Measurements from ENCODE around the gene ERGIC3.

ERGIC3 gene

DNA sequence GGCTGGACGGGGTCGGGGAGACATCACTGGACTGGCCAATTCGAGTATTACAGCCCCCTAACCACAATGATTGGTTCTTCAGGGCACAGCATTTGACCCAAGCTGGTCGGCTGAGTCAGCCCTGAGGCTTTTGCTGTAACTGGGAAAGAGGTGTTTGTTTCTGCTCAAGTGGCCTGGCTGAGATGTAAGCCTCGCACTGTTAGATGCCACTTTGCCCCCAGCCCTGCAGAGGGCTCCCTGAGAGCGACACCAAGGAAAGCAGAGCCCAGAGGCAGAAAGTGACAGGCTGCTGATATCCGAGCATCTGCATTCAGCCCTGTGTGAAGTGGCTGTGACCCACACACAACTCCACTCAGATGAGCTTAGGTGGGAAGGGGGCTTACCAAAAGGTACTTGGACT lies 19.4 kb downstream of the ERGIC3 start:
- no peak for DNase-seq (ENCODE audit: low spot score)

DNA sequence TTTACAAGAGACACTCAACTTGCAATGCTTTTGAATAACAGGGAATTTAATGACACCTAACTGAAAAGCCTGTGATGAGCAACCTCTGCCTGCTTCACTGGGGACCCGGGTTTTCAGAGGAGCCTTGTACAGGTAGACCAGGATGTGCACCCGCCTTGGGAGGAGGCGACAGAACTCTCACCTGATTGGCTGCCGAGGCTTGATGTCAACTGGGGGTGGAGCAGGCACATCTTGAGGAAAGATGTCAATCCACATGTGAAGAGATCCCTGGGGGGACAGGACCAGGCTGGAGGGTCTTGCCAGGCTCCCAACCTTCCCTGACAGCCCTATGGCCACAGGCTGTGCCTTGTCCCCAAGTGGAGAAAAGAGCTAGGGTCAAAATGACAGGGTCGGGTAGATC lies 19.8 kb downstream of the ERGIC3 start:
- no peak for DNase-seq (ENCODE audit: low spot score)

DNA sequence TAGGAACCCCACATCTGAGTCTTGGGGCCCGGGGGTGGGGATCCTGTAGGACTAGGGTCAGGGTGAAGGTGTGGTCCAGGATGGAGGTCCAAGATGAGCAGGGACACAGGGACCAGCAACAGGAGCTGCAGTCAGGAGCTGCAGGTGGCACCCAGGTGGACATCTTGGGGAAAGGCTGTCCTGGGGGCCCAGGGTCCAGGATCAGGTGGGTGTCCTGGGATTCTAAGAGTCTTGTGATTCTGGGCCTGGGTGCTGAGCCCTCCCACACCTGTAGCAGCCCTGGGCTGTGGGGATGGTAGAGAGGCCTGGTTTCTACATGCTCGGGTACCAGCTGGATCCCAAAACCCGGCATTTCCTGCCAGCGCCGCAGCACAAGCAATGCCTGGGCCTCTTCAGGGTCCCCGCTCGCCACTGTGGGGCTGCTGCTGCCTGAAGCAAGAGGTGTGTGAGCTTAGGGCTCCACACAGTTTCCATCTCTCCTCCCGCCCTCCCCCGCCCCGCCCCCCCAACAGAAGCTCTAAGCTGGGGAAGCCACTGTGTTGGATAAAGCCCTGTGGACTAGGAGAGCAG lies 20.7 kb downstream of the ERGIC3 start:
- DNase-seq (ENCODE audit: low spot score): no peak

DNA sequence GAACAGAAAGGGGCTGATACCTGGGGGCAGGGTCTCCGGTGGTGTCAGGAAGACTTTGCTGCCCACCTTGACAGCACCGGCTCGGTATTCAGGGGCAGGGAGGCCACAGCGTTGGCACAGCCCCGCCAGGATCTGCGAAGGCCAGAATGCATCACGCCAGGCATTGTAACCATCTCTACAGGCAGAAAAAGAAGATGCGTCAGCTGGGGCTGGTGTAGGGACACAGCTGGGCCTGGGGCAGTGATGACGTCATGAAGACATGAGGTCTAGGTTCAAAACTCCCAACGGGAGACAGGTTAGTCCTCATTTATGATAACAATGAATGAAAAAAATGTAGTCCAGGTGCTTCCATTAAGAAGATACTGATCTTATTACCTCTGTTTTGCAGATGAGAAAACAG lies 22.0 kb downstream of the ERGIC3 start:
- no peak for DNase-seq (ENCODE audit: low spot score)

DNA sequence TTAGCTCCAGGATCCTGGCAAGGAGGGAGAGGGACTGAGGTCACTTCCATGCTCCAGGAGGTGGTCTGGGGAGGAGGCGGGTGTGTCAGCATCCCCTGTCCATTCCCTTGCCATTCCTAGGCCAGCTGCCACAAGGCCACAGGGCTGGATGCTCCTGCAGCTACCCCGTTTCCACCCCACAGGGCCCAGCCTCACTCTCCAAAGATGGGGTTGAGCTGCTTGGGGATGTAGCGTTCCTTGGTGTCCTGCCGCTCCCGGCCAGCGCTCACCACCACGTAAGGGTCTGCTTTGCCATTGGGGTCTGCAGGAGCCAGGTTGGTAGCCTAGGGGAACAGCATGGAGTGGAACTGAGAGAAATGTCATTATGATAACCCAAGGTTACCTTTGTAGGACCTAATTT lies 23.0 kb downstream of the ERGIC3 start:
- DNase-seq (ENCODE audit: low spot score): no peak

DNA sequence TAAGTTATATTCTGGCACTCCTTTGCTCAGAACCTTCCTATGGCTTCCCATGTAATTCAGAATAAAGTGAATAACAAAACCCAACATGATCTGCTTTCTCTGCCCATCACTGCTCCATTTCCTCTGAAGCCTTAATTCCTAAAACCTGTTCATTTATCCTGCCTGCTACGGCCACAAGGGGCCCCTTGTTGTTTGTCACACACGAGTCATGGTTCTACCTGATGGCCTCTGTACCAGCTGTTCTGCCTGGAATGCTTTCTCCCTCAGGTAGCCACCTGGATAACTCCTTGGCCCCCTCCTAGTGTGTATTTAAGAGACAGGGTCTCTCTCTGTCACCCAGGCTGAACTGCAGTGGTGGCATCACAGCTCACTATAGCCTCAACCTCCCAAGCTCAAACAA lies 26.8 kb downstream of the ERGIC3 start:
- no peak for DNase-seq (ENCODE audit: low spot score)

DNA sequence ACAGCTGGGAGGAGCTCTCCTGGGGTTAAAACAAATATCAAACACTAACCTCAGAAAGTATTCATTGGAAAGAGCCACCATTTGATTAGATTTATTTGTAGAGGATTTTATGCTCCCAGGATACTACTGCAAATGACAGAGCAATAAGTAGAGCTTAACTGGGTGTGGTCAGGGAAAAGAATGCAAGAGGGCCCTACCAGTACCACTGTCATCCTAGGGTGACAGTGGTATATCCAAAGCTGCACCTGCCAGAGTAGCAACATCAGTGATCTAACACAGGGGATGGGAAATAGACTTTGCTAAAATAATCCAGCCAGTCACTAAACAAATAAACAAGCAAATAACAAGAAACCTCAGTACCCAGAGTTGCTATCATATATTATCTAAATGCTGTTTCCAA lies 29.7 kb downstream of the ERGIC3 start:
- no peak for DNase-seq (ENCODE audit: low spot score)

DNA sequence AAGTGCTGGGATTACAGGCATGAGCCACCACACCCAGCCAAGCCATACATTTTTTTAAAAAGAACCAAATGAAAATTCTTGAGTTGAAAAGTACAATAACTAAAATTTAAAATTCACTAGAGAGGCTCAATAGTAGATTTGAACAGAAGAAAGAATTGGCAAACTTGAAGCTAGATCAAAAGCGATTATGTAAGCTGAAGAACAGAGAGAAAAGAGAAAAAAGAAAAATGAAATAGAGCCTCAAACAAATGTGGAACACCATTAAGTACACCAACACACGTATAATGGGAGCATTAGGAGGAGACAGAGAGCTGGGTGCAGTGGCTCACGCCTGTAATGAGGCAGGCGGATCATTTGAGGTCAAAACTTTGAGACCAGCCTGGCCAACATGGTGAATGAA lies 31.0 kb downstream of the ERGIC3 start:
- DNase-seq (ENCODE audit: low spot score): no peak

DNA sequence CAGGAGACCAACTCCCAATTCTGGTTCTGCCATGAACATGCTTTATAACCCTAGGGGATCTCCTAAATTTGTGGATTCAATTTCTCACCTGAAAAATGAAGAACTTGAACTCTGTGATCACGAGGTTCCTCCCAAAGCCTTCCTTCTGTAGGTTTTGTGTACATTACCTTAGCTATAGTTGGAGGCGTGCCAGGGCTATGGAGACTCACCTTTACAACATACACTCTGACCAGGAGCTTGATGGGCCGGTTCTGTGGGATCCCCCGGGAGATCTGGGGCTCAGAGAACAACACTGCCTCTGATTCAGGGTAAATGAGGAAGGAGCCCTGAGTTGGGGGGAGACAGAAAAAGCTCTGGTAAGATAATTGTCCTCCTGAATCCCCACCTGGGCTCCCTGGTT lies 34.1 kb downstream of the ERGIC3 start:
- no peak for DNase-seq (ENCODE audit: low spot score)

DNA sequence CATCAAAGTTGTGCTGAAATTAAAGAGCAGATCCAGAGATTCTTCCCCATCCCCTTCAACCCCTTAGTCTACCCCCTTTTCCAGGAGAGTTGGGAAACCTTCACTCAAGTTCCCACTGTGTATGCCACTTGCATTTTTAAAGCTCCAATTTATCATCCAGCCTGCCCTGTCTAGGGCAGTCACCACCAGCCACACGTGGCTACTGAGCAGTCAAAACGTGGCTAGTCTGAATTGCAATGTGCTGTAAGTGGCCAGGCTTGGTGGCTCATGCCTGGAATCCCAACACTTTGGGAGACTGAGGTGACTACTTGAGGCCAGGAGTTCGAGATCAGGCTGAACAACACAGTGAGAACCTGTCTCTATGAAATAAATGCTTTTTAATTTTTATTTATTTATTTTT lies 34.9 kb downstream of the ERGIC3 start:
- DNase-seq (ENCODE audit: low spot score): no peak

DNA sequence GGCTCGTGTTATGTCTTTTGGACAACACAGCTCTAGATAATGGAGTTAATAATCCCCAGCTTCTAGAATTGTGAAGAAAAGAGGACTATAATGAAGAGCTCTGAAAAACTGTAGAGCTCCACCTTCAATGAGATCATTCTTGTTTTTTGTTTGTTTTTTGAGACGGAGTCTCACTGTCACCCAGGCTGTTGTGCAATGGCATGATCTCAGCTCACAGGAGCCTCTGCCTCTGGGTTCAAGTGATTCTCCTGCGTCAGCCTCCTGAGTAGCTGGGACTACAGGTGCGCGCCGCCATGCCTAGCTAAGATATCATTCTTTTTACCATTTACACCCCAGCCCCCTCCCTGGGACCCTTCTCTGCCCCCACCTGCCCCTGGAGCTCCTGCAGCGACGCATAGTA lies 36.6 kb downstream of the ERGIC3 start:
- DNase-seq (ENCODE audit: low spot score): no peak

DNA sequence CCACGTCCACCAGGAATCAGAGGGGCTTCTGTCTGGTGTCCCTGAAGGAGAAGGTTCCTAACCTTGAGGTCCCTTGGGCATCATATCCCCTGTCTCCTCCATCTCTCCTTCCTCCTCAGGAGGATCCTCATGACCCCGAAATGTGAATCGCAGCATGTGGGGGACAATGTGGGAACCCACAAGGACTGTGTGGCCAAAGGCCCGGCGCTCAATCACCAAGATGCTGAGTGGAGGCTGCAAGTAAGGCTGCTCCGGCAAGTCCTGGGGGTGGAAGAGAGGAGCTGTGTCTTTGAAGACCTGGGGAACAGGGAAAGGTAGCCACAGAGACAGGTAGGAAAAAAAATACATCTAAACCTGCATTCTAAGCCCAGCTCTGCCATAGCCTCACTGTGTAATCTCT lies 37.3 kb downstream of the ERGIC3 start:
- no peak for DNase-seq (ENCODE audit: low spot score)

DNA sequence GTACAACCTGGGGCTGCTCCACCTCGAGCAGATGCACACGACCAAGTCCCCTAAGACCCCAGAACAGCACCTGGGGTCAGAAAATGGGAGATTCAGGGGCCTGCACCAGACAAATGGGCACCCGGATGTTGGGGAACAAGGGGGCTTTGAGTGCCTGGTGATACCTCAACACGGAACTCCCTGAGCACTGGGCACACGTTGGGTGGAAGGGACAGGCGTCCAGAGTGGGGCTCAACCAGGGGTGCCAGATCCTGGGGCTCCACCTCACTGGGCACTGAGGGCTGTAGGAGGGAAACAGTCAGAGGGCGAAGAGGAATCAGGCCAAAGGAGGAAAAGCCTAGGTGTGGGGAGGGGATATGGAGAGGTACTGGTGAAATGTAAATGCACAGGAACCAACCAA lies 40.3 kb downstream of the ERGIC3 start:
- no peak for DNase-seq (ENCODE audit: low spot score)

DNA sequence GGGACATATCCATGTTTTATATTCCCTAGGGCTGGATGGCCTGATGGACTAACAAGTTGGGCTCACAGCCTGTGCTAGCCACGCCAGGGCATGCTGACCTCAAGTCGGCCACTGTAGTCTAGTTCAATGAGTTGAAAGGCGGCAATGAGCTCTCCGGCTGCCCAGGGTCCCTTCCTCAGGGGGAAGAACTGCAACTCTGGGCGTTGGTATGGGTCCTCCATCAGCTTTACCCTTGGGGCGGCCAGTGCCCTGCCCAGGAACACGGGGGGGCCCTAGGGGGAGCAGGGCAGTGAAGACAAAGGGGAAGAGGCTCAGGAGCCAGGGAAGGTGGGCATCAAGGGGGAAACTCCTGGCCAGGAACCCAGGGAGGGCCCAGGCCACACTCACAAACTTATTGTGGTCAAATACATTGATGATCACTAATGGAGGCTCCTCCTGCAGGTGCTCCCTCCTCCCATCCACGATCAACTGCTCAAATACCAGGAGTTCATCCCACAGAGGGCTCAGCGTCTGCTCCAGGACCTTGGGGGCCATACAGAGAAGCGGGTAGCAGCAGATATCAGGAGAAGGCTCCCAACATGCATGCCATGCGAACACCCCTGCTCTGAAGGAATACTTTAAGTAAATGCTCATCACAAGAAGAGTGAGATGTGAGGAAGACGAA lies 41.0 kb downstream of the ERGIC3 start:
- DNase-seq (ENCODE audit: low spot score): no peak

DNA sequence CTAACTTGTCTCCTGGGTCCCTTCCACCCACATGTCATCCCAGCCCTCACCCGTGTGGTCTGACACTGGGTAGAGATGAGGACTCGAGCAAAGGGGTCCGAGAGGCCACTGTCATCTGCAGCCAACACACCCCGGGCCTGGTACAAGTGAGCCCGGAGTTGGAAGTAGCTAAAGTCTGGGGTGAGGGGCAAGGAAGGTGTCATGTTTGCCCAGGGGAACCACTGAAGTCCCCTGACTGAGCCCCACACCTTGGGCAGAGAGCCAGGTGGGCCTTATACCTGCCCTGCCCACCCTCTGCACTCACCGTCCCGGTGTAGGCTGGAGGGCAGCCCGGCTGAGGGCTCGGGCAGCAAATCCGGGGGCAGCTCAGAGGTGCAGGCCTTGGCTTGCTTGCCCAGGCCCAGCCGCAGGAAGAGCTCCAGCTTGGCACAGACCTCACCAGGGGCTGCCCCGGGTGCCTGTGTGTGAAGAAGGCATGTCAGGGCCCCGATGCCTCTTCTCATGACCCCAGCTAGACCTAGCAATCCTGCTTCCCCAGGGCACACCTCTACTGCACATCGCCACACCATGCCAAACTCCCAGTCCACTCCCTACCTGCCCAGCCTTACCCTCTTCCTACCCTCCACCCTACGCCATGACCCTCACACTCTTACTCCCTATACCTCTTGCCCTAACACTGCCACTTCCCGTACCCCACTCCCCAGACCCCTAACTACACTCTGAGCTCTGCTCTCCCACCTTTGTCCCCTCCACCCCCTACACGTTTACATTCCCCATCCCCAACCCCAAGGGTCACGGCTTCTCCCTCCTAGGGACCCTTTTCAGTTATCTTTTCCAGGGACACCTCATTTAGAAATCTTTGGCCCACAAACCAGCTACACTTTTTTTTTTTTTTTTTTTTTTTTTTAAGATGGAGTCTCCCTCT lies 42.0 kb downstream of the ERGIC3 start:
- no peak for DNase-seq (ENCODE audit: low spot score)

DNA sequence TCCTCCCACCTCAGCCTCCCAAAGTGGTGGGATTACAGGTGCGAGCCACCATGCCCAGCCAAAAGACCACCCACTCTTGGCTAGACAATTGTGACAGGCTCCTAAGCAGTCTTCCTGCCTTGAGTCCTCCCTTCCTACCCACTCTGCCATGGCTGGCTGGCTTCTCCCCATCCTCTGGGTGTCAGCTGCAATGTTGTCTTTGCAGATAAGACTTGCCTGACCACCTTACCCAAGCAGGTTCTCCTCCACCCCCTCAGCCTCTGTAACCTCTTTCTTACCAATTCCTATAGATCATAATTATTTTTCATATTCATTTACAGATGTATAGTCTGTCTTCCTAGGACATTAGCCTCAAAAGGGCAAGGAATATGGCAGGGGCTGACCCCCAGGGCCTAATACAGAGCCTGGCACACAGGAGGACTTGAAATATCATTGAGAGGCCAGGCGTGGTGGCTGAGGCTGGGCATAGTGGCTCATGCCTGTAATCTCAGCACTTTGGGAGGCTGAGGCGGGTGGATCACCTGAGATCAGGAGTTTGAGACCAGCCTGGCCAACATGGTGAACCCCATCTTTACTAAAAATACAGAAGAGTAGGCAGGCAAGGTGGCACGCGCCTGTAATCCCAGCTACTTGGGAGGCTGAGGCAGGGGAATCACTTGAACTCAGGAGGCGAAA lies 45.0 kb downstream of the ERGIC3 start:
- no peak for DNase-seq (ENCODE audit: low spot score)

DNA sequence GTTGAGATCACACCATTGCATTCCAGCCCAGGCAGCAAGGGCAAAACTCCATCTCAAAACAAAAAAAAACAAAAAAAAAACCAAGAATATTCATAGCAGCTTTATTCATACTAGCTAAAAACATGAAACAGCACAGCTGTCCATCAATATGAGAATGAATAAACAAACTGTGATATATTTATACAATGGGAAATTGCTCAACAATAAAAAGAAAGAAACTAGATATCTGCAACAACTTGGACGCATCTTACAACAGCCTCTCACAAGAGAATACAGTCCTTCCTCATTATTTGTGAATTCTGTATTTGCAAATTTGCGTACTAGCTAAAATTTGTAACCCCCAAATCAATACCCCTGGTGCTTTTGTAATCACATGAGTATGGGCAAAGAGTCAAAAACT lies 45.6 kb downstream of the ERGIC3 start:
- no peak for DNase-seq (ENCODE audit: low spot score)

DNA sequence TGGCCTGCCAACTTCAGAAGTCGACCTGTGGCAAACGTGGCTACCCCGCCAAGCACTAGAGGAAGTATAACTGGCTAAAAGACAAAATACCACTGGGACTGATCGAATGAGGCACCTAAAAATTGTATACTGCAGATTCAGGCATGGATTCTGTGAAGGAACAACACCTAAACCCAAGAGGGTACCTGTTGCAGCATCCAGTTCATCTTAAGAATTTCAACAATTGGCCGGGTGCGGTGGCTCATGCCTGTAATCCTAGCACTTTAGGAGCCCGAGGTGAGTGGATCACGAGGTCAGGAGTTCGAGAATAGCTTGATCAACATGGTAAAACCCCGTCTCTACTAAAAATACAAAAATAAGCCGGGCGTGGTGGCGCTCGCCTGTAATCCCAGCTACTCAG lies 46.5 kb downstream of the ERGIC3 start:
- no peak for DNase-seq (ENCODE audit: low spot score)

DNA sequence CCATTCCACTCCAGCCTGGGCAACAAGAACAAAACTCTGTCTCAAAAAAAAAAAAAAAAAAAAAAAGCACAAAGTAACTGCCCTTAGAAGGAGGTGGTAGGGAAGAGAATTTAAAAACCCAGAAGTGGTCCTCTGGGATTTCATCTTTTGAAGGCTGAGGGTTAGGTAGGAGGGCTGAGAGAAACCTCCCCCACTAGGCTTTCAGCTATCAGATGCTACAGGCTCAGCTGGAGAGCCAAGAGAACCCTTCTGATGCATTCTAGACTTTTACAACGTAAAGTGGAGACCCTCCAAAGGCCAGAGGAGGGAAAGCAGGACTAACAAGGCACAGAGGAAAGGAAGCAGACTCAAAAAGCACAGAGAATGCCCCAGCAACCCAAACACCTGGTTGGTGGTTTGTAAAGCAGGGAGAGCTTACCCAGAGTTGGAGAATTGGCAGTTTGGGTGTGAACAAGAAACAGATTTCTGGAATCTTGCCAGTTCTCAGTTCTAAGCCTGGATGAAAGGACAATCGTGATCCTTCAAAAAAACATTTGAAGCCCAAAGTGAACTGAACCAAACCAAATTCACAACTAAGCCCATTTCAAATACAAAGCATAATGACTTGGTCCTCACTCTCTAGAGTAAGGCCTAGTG lies 50.6 kb downstream of the ERGIC3 start:
- DNase-seq (ENCODE audit: low spot score): no peak

DNA sequence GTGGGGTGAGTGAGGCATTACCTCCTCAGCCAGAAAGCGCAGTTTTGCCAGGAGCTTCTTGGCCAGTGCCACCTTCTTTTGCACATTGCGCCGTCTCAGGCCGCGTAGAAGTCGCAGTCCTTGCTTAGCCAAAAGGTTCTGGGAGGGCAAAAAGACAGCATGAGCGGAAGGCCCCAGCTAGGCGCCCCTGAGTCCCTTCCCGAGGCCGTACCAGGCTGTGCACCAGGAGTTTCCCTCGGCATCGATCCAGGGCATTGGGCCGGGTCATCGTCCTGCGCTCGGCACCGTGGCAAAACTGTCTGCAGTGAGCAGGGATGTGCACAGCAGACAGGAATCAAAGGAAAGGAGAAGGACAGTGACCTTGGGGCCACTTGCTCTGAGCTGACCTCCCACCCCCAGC lies 53.6 kb downstream of the ERGIC3 start:
- DNase-seq (ENCODE audit: low spot score): no peak

DNA sequence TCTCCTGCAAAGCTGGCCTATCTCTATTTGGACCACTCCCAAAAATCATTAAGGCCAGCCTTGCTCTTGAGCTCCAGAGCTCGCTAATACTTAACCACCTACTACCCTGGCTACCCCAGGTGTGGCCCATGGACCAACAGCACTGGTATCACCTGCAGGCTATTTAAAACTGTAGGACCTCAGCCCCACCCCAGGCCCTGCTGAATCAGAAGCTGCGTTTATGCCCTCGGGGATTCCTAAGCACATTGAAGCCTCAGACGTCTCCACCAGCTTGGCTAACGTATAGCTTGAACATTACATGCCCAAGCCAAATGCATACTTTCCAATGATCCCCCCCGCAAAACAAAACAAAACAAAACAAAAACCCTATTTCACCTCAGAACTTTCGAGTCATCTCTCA lies 54.0 kb downstream of the ERGIC3 start:
- DNase-seq (ENCODE audit: low spot score): no peak

DNA sequence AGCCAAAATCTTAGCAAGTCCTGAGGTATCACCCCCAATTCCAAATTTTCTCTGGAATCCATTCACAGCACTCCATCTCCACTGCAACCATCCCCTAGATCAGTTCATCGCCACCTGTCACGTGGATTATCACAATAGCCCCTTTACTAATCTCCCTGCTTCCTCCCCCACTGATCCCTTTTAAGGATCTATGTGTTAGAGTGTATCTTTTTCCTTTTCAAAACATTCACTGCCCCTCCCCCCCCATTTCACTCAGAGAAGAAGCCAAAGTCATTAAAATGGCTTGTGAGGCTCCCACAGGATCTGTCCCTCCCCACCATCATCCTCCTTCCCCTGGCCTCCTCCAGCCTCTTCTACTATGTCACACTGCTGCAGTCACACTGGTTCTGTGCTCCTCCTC lies 55.3 kb downstream of the ERGIC3 start:
- no peak for DNase-seq (ENCODE audit: low spot score)

Measured in germinal center (tissue), 1 donor.